ENCODE data around the gene SMTN.
A peak's percentile ranks its signal among the peaks of the same experiment; 100 is the strongest.
"Not testable (repeated sequence)": the region's sequence is repeated elsewhere in the genome, so short reads cannot be mapped to it uniquely, and the experiment has no call there.

The SMTN gene

DNA sequence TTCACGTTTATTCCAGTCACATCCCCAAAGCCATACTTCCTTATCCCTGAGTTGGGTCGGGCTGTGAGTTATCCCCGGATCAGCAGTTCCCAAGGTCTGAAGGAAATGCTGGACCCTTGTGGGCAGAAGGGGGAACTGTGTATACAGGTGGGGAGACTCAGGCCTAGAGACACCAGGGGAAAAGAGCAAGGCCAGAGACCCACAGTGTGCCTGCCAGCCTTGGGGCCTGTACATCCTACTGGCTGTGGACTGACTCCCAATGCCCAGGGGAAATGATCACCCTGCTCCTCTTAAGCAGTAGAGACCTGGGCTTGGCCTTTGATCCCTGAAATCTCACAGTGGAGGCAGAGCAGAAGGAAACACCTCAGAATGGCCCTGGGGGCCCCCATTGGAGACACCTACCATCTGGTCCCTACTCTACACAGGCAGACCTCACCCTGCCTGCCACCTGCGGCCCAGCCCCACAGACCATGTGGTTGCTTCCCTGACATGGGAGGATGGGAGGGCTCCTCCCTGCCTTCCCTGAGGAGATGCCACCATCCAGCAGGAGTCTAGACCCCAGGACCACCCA is 25.0 kb downstream of the SMTN start:
- DNase-seq: no peak

GRCh38 chr22:31106731-31107177 is 25.6 kb downstream of the SMTN start:
- no peak for DNase-seq

DNA sequence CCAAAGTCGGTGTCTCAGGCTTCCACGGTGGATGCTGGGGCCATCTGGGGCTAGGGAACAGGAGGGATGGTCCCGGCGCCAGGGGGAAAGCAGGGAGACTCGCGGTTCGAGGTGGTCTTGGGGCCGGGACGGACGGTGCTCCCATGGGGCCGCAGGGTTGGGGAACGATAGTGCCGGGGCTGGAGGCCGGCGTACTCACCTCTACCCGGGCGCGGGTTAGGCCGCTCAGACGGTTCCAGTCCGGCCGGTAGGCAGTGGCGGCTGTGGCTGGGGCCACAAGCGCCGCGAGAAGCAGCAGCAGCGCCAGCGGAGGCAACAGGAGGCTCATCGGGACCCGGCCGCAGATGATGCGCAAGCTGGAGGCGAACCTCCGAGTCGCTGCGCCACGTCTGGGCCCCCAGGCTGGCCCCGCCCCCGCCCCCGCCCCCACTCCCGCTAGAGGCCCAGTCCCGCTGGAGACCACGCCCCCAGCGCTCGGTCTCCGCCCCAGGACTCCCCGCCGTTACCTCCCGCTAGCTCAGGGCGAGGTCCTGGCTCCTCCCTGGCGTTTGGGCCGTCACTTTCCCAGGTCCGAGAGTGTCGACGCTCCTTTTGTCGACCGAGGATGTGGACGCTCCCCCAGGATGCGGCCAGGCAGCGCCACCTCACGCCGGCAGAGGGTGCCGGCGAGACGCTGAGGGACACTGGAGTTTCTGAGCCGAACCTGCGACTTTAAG is 26.2 kb downstream of the SMTN start, which contains the start of gene SELENOM:
Gene SELENOM, minus strand, starts transcription at position 391 of the 716 bp plus-strand sequence. Its CDS starts 63 bp downstream, at position 328.
- DNase-seq: peak; percentile 99

DNA sequence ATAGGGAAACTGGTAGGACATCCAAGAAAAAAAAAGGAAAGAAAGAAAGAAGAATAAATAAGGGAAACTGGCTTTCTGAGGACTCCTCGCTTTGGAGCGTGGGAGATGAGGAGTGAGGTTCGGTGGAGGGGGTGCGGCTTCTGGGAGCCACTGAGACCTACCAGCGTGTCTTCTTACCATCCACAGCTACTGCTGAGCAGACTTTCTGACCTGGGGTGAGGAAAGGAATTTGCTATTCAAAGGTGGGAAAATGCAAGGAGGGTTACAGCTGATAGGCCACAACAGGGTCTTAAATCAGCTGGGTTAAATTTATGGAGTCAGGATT is 26.7 kb downstream of the SMTN start:
- no peak for DNase-seq

DNA sequence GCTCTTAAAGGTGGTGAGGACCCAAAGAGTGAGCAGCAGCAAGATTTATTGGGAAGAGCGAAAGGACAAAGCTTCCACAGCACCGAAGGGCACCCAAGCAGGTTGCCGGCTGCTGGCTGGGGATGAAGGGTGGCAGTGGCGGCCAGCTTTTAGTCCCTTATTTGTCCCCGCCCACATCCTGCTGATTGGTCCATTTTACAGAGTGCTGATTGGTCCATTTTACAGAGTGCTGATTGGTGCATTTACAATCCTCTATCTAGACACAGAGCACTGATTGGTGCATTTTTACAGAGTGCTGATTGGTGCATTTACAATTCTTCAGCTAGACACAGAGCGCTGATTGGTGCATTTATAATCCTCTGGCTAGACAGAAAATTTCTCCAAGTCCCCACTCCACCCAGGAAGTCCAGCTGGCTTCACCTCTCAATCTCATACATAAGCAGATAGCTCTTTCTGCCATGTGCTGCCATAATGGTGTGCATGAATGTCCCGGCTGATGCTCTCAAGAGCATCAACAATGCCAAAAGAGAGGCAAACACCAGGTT is 31.5 kb downstream of the SMTN start:
- not testable (repeated sequence) for DNase-seq

- no peak for DNase-seq
These were observed 37.1 kb downstream of the SMTN start for GRCh38 chr22:31118046-31118820.

DNA sequence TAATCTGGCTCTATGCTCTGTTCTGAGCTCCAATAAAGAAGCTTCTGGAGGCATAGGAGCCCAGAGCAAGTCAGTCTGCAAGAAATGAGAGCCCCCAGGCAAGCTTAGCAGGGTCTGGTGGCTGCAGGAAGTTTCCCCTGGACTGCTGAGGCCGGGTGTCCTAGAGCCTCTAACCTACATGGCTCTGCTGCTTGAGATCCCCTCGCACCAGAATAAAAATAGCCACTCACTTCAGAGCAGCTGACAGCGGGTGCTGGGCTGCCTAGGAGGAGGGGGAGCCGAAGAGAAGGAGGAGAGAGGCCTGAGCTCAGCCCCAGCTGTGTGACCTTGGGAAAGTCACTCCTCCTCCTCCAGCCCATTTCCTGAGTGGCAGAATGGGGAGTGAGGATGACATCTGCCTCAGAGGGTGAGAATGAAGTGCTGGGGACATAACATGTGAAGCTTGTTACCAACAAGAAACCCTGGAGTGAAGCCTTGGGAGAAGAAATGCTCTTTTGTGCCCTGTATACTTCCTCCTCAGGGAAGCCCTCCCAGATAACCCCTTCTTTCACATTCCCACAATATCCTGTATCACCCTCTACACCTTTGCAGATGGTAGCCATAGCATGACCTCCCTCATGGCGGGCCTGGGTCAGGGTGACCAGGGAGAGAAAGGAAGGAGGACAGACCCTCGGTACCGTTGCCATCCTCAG is 38.1 kb downstream of the SMTN start:
- no peak for DNase-seq

GRCh38 chr22:31120230-31120629 is 39.1 kb downstream of the SMTN start:
- DNase-seq: no peak

- DNase-seq: no peak
These were observed 39.5 kb downstream of the SMTN start for GRCh38 chr22:31120642-31121041.

DNA sequence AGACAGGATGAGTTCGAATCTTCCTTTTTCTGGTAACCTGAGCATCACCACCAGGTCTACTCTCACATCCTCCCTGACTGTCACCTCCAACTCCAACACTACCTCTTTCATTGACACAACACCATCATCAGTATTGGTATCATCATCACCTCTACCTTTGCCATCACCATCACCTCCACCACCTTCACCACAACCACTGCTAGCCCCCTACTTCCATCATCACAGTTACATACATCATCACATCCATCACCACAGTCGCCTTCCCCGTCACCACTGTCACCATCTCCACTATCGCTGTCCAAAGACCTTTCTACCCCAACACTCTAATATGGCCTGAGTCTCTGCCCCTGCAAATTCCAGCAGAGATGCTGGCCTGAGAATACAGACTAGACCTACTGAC is 40.3 kb downstream of the SMTN start:
- DNase-seq: no peak

DNA sequence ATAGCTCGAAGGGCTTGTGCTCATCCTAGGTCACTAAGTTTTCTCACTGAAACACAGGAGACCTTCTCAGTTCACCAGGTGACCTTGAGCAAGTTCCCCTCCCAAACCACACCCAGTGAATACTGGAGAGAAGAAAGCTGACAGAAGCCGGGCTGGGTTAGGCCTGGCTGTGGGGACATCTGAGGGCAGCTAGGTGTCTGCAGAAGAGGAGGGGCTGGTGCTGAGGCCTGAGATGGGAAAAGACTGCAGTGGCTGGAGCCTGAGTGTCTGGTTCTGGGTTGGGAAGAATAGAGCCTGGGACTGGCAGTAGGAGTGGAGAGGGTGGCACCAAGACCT is 41.0 kb downstream of the SMTN start:
- no peak for DNase-seq

GRCh38 chr22:31122532-31123291 is 41.6 kb downstream of the SMTN start, which contains the start of gene INPP5J:
Gene INPP5J (plus strand): TSS chr22:31122966. CDS start chr22:31123015, 49 bp downstream.
- DNase-seq: peak; percentile 81

DNA sequence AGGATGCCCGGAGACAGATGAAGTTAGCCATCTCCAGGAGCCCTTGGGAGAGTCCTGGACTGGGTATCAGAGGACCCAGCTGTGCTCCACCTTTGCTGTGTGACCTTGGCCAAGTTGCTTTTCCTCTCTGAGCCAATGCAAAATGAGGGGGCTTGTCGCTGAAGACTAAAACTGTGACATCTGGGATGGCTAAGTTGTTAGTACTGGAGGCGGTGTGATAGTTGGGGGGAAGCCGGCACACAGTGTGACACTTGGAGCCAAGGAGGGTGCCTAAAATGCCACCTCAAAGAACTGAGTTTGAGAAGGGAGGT is 42.1 kb downstream of the SMTN start:
- DNase-seq: no peak

GRCh38 chr22:31124290-31124689 is 43.2 kb downstream of the SMTN start:
- DNase-seq: no peak

DNA sequence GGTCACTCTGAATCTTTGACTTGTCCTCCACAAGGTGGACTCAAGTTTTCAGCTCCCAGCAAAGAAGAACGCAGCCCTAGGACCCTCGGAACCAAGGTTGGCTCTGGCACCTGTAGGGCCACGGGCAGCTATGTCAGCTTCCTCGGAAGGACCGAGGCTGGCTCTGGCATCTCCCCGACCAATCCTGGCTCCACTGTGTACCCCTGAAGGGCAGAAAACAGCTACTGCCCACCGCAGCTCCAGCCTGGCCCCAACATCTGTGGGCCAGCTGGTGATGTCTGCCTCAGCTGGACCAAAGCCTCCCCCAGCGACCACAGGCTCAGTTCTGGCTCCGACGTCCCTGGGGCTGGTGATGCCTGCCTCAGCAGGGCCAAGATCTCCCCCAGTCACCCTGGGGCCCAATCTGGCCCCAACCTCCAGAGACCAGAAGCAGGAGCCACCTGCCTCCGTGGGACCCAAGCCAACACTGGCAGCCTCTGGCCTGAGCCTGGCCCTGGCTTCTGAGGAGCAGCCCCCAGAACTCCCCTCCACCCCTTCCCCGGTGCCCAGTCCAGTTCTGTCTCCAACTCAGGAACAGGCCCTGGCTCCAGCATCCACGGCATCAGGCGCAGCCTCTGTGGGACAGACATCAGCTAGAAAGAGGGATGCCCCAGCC is 43.8 kb downstream of the SMTN start:
- DNase-seq: no peak

DNA sequence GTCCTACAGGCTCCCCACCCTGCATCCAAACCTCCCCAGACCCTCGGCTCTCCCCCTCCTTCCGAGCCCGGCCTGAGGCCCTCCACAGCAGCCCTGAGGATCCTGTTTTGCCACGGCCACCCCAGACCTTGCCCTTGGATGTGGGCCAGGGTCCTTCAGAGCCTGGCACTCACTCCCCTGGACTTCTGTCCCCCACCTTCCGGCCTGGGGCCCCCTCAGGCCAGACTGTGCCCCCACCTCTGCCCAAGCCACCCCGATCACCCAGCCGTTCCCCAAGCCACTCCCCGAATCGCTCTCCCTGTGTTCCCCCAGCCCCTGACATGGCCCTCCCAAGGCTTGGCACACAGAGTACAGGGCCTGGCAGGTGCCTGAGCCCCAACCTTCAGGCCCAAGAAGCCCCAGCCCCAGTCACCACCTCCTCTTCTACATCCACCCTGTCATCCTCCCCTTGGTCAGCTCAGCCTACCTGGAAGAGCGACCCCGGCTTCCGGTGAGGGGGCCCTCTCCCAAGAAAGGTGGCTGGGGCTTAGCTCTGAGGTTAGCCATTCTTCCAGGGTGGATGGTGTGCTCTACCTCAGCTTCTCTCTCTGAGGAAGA is 44.5 kb downstream of the SMTN start:
- no peak for DNase-seq

GRCh38 chr22:31126128-31126868 is 45.2 kb downstream of the SMTN start:
- no peak for DNase-seq

DNA sequence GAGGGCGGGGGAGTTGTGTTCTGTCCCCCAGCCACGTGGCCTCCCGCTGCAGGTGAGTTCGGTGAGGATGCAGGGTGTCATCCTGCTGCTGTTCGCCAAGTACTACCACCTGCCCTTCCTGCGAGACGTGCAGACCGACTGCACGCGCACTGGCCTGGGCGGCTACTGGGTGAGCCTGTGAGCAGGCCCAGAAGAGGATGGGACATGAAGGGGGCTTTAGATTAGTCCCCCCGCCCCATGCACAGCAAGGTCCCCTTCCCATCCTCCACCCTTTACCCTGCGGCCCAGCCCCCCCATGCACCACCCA is 45.7 kb downstream of the SMTN start:
- DNase-seq: no peak

DNA sequence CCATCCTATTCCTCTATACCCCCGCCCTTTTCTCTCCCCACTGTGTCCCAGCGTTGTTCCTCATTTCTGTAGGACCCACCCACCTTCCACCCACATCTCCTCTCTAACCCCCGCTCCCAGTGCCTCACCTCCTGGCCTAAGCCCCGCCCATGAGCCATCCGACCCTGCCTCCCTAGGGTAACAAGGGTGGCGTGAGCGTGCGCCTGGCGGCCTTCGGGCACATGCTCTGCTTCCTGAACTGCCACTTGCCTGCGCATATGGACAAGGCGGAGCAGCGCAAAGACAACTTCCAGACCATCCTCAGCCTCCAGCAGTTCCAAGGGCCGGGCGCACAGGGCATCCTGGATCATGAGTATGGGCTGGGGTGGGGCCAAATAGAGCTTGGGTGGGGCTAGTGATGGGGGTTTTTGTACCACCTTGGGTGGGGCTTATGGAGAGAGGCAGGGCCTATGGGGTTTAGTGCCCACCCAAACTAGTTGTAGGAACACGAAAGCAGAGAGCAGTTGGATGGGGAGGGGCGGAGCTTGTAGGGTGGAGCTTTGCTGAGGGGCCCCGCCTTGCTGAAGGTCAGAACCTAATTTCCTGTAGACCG is 46.2 kb downstream of the SMTN start:
- DNase-seq: peak; percentile 79

GRCh38 chr22:31128156-31128555 is 47.0 kb downstream of the SMTN start:
- no peak for DNase-seq

DNA sequence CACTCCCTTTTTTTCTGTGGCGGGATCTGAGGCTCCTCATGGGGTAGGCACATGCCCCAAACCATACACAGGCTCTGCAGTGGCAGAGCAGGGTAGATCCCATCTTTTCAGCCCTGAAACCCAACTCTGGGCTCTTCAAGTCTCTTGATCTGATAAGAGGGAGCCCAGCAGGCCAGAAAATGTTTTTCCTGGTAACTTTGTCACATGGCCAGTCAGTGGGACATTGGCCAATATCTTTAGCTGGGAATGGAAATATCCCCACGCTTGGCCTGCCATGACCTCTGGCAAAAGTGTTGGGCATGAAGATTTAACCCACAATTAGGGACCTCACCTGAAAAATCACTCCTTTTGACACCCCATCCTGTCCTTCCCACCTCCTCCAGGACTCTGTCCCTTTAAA is 49.8 kb downstream of the SMTN start:
- peak; percentile 38 for DNase-seq
